Mononuclear cell (primary cell): Measurements from ENCODE around the gene ERRFI1. TPM values are rescaled to one million over a fixed set of nuclear protein-coding genes. Genes with fewer than 3 reads are reported as not detected.

Experiments used
- H3K27me3 ChIP-seq: 2 replicates; pipeline ENCODE4 v1.6.0; 2011; ENCODE audit warnings: low read length, control low read depth; ENCODE audit not compliant: insufficient read depth
- H3K4me1 ChIP-seq: 2 replicates; pipeline ENCODE4 v1.5.1; 2011; ENCODE audit warnings: mild to moderate bottlenecking, low read length, control low read depth; ENCODE audit not compliant: insufficient read depth
- H3K4me3 ChIP-seq: 2 replicates; pipeline ENCODE4 v1.5.1; 2011; ENCODE audit warnings: mild to moderate bottlenecking, low read length, moderate library complexity
- H3K9me3 ChIP-seq: 2 replicates; pipeline ENCODE4 v1.5.1; 2011; ENCODE audit warnings: low read depth, mild to moderate bottlenecking, control low read depth, low read length
- total RNA-seq: library from RNA; depleted of rRNA; stranded (reverse); fragments of >200 nt; gene quantifications from one replicate; pipeline ENCODE4 v1.2.3, GENCODE V29; 2012

The ERRFI1 gene
- total RNA-seq, 1 donor = 3.6 TPM

DNA sequence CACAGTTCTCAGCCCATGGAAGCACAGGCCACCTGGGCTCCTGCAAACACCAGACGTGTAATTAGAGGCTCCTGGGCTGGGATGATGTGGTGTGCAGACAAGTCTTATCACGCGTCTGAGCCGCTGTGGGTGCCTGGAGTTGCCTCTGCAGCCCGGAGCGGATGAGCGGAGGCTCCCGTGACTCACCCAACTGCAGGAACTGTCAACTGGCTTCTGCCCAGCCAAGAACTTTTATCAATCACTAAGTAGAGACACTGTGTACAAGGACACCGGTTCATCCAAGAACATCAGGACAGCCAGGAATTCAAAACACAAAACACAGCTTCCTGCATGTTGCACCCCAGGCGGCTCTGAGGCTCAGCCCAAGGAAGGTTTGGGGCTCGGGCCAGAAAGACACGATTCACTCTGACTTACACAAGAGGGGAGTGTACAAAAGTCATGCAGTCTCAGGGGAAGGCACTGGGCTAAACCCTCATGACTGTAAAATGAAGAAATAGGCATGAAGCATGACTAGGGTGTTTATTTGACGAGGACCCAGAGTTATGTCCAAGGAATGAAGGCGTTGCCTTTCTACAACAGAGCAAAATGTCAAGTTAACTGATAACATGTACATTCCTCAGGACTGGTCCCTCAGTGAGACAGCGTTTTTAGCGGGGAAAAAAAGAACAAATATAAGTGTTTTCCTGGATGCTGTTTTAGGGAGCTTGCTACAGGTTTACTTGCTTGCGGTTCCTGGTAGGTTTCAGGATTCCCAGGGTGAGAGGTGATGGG lies 21.1 kb downstream of the ERRFI1 start:
- no peaks in the 10 kb centered on the region for H3K27me3 ChIP-seq
- no peak overlapping the region for H3K4me3 ChIP-seq
- no peaks in the 10 kb centered on the region for H3K9me3 ChIP-seq
- peaks cover 6% of the 10 kb centered on the region for H3K4me1 ChIP-seq

GRCh38 chr1:8004113-8004802 lies 21.9 kb downstream of the ERRFI1 start:
- Histone ChIP-seq H3K27me3 (no peaks in the 10 kb centered on the region), H3K9me3 (no peaks in the 10 kb centered on the region)

DNA sequence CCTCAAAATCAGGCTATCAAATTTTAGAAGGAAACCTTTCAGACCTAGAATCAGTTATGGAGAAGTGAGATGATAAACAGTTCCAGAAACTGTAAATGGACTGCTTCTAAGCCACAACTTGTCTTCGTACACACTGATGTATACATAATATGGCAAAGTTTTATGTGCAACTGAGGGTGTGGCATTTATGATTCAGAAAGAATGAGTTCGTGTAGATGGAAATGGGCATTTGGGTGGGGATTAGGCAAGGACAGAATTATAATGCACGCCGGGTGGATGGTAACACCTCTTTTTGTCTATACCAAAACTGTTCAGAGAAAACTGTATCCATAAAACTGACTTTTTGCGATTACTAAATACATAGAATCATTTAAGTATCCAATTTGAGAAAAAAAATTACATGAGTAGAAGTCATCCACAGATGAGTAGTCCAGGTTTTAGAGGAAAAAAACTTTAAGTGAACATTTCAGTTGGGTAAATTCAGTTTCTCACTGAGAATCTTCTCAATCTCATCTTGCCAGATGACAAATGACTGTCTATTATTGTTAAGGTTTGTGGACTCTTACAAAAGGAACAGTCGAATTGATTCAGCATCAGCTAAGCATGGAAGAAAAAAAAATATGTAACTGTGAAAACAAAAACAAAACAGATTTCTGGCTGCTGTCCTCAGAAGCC lies 22.5 kb downstream of the ERRFI1 start:
- peaks cover 6% of the 10 kb centered on the region for H3K4me1 ChIP-seq
- no peaks in the 10 kb centered on the region for H3K27me3 ChIP-seq
- H3K9me3 ChIP-seq = no peaks in the 10 kb centered on the region
- H3K4me3 ChIP-seq = no peak overlapping the region

More at GRCh38 chr1:8004113-8004802, 21.9 kb downstream of the ERRFI1 start:
- Histone ChIP-seq H3K4me1 (peaks cover 6% of the 10 kb centered on the region), H3K4me3 (no peak overlapping the region)

DNA sequence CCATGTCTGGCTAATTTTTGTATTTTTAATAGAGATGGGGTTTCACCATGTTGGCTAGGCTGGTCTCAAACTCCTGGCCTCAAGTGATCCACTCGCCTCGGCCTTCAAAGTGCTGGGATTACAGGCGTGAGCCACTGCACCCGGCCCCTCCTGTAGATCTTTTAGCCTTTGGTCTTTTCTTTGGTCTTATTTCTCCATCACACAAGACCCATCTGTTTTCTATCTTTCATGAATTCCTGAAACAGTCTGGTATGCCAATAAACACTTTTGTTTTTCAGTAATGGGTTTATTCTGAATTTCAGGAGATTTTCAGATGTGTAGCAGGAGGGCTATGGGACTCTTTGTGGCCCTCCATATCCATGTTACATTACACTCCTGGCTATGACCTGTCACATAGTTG lies 23.2 kb downstream of the ERRFI1 start:
- H3K9me3 ChIP-seq = no peaks in the 10 kb centered on the region
- H3K4me1 ChIP-seq = peaks cover 6% of the 10 kb centered on the region
- H3K27me3 ChIP-seq = no peaks in the 10 kb centered on the region
- no peak overlapping the region for H3K4me3 ChIP-seq

GRCh38 chr1:8002329-8002910 lies 23.7 kb downstream of the ERRFI1 start:
- no peak overlapping the region for H3K4me3 ChIP-seq
- peaks cover 6% of the 10 kb centered on the region for H3K4me1 ChIP-seq
- H3K27me3 ChIP-seq = no peaks in the 10 kb centered on the region
- H3K9me3 ChIP-seq = no peaks in the 10 kb centered on the region

DNA sequence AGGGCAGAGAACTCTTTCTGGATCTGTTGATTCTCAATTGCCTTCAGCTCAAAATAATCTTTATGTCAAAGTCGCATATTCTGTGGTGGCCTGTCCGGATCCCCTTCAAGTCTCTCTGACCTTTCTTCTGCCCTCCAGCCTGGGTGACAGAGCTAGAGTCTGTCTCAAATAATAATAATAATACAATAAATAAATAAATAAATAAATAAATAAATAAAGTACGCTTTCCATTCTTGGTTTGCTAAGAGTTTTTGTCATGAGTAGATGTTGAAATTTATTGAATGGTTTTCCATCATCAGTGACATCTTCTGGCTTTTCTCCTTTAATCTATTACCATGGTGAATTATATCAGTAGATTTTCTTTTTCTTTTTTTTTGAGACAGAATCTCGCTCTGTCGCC lies 30.7 kb downstream of the ERRFI1 start:
- Histone ChIP-seq H3K4me1 (peaks cover 8% of the 10 kb centered on the region), H3K27me3 (no peaks in the 10 kb centered on the region), H3K9me3 (no peaks in the 10 kb centered on the region), H3K4me3 (no peak overlapping the region)

DNA sequence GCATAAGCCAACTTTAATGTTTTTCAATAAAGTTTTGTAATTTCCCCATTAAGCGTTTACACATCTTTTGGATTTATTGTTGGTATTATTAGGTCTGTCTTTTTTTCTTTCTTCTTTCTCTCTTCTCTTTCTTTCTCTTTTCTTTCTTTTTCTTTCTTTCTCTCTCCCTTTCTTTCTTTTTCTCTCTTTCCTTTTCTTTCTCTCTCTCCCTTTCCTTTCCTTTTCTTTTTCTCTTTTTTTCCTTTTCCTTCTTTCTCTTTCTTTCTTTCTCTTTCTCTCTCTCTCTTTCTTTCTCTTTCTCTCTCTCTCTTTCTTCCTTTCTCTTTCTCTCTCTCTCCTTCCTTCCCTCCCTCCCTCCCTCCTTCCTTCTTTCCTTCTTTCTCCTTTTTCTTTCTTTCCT lies 31.3 kb downstream of the ERRFI1 start:
- Histone ChIP-seq H3K9me3 (no peaks in the 10 kb centered on the region), H3K4me1 (peaks cover 8% of the 10 kb centered on the region), H3K4me3 (no peak overlapping the region), H3K27me3 (no peaks in the 10 kb centered on the region)

- Histone ChIP-seq H3K9me3 (no peaks in the 10 kb centered on the region), H3K4me1 (peaks cover 8% of the 10 kb centered on the region), H3K4me3 (no peak overlapping the region), H3K27me3 (no peaks in the 10 kb centered on the region)
Observed at GRCh38 chr1:7993593-7994479, 32.3 kb downstream of the ERRFI1 start.

DNA sequence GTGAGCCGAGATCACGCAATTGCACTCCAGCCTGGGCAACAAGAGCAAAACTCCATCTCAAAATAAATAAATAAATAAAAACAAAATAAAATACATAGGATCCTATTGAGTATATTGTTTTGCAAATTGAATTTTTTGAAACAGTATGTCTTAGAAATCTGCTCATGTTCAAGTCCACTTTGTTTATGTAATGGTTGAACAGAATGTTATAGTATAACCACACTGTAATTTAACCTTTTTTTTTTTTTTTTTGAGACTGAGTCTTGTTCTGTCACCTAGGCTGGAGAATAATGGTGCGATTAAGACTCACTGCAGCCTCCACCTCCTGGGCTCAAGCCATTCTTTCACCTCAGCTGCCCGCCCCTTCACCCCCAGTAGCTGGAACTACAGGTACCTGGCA lies 33.2 kb downstream of the ERRFI1 start:
- no peaks in the 10 kb centered on the region for H3K27me3 ChIP-seq
- no peak overlapping the region for H3K4me3 ChIP-seq
- no peaks in the 10 kb centered on the region for H3K9me3 ChIP-seq
- peaks cover 8% of the 10 kb centered on the region for H3K4me1 ChIP-seq

- Histone ChIP-seq H3K9me3 (no peaks in the 10 kb centered on the region), H3K4me1 (peaks cover 8% of the 10 kb centered on the region), H3K27me3 (no peaks in the 10 kb centered on the region), H3K4me3 (no peak overlapping the region)
Observed at GRCh38 chr1:7991504-7992440, 34.3 kb downstream of the ERRFI1 start.

GRCh38 chr1:7989762-7990428 lies 36.2 kb downstream of the ERRFI1 start:
- Histone ChIP-seq H3K9me3 (no peaks in the 10 kb centered on the region), H3K4me3 (no peak overlapping the region), H3K4me1 (peaks cover 8% of the 10 kb centered on the region), H3K27me3 (no peaks in the 10 kb centered on the region)

GRCh38 chr1:7988576-7988975 lies 37.5 kb downstream of the ERRFI1 start:
- Histone ChIP-seq H3K4me3 (no peak overlapping the region), H3K27me3 (no peaks in the 10 kb centered on the region), H3K9me3 (no peaks in the 10 kb centered on the region), H3K4me1 (peaks cover 2% of the 10 kb centered on the region)

- Histone ChIP-seq H3K27me3 (no peaks in the 10 kb centered on the region), H3K9me3 (no peaks in the 10 kb centered on the region), H3K4me1 (peaks cover under 1% of the 10 kb centered on the region), H3K4me3 (no peak overlapping the region)
Observed at GRCh38 chr1:7987528-7987927, 38.6 kb downstream of the ERRFI1 start.
